ENCODE measurements around the gene KAT2B. TPM values are rescaled to one million over a fixed set of nuclear protein-coding genes. Genes with fewer than 3 reads are reported as not detected.
"Not testable (repeated sequence)": the region's sequence is repeated elsewhere in the genome, so short reads cannot be mapped to it uniquely, and the experiment has no call there.

Gene KAT2B
- total and polyA plus RNA-seq, 8 donors, result 3.8 to 208 (median 20.3) TPM

GRCh38 chr3:20015525-20015924 is 24.7 kb upstream of the KAT2B start:
- WGBS, 5 donors, result 88 to 100% (median 92%) methylated on average over 1 of the region's 1 CpG
- Histone ChIP-seq H3K36me3 (no peaks in the 10 kb centered on the region), H3K4me3 (no peak overlapping the region), H3K4me1 (no peaks in the 10 kb centered on the region), H3K27ac (no peak overlapping the region), H3K27me3 (no peaks in the 10 kb centered on the region), H3K9me3 (no peaks in the 10 kb centered on the region)
- DNase-seq, result peak in 1 of 2 donors; percentile 3
- intact Hi-C loops (cut with DNase I; ENCODE audit: low total_unique reads), result no loop called here
- TF ChIP-seq EP300 (IDR thresholded peaks at IDR 0.05), result no peak
- no peak for TF ChIP-seq POLR2AphosphoS5 (IDR thresholded peaks at IDR 0.05)
- no peak for TF ChIP-seq POLR2A (IDR thresholded peaks at IDR 0.05)
- TF ChIP-seq CTCF (IDR thresholded peaks at IDR 0.05), result no peak

GRCh38 chr3:20016076-20016475 is 24.2 kb upstream of the KAT2B start:
- H3K27me3 ChIP-seq; H3K9me3 ChIP-seq; H3K4me1 ChIP-seq; H3K4me3 ChIP-seq; DNase-seq; H3K36me3 ChIP-seq; intact Hi-C loops (cut with DNase I; ENCODE audit: low total_unique reads); H3K27ac ChIP-seq: not testable (repeated sequence)
- WGBS, 5 donors, result 90 to 95% (median 93%) methylated on average over 3 of the region's 3 CpGs

- Histone ChIP-seq H3K4me1 (peaks cover 11 to 35% (median 27%) of the 10 kb centered on the region in 4 donors), H3K9me3 (no peaks in the 10 kb centered on the region), H3K36me3 (no peaks in the 10 kb centered on the region), H3K4me3 (no peak overlapping the region), H3K27me3 (no peaks in the 10 kb centered on the region), H3K27ac (peak overlapping the region; percentile 8 to 79 (median 73))
- DNase-seq, result no peak
- 26 to 47% (median 39%) methylated on average over 2 of the region's 2 CpGs for WGBS, 5 donors
- TF ChIP-seq POLR2A (IDR thresholded peaks at IDR 0.05), result no peak
- no peak for TF ChIP-seq EP300 (IDR thresholded peaks at IDR 0.05)
- no peak for TF ChIP-seq CTCF (IDR thresholded peaks at IDR 0.05)
- no peak for TF ChIP-seq POLR2AphosphoS5 (IDR thresholded peaks at IDR 0.05)
- intact Hi-C loops (cut with DNase I; ENCODE audit: low total_unique reads), result no loop called here
Observed at GRCh38 chr3:20022954-20023622, 17.2 kb upstream of the KAT2B start.

- peaks cover 11 to 35% (median 27%) of the 10 kb centered on the region in 4 donors for H3K4me1 ChIP-seq
- no peaks in the 10 kb centered on the region for H3K9me3 ChIP-seq
- no peaks in the 10 kb centered on the region for H3K36me3 ChIP-seq
- no peak overlapping the region for H3K4me3 ChIP-seq
- H3K27ac ChIP-seq, result peak overlapping the region; percentile 8 to 79 (median 73)
- DNase-seq, result peak; percentile 67 to 79
- intact Hi-C loops (cut with DNase I; ENCODE audit: low total_unique reads), result no loop called here
- no peak for TF ChIP-seq EP300 (IDR thresholded peaks at IDR 0.05)
- peak in 2 of 3 donors; percentile 15 to 35 for TF ChIP-seq POLR2AphosphoS5 (IDR thresholded peaks at IDR 0.05)
- no peaks in the 10 kb centered on the region for H3K27me3 ChIP-seq
- 5 to 33% (median 23%) methylated on average over 2 of the region's 2 CpGs for WGBS, 5 donors
Observed at GRCh38 chr3:20023623-20024405, 16.4 kb upstream of the KAT2B start.

- no peak overlapping the region for H3K4me3 ChIP-seq
- peak overlapping the region in 2 of 5 donors; percentile 1 to 46 for H3K27ac ChIP-seq
- H3K9me3 ChIP-seq, result no peaks in the 10 kb centered on the region
- DNase-seq, result no peak
- H3K27me3 ChIP-seq, result no peaks in the 10 kb centered on the region
- no peak for TF ChIP-seq POLR2A (IDR thresholded peaks at IDR 0.05)
- TF ChIP-seq CTCF (IDR thresholded peaks at IDR 0.05), result no peak
- TF ChIP-seq EP300 (IDR thresholded peaks at IDR 0.05), result no peak
- no peak for TF ChIP-seq POLR2AphosphoS5 (IDR thresholded peaks at IDR 0.05)
- H3K4me1 ChIP-seq, result peaks cover 11 to 35% (median 27%) of the 10 kb centered on the region in 4 donors
- intact Hi-C loops (cut with DNase I; ENCODE audit: low total_unique reads), result no loop called here
- WGBS, 5 donors, result 57 to 74% (median 66%) methylated on average over 4 of the region's 4 CpGs
- no peaks in the 10 kb centered on the region for H3K36me3 ChIP-seq
Observed at GRCh38 chr3:20027136-20027535, 13.1 kb upstream of the KAT2B start.
